ENCODE measurements around the gene GYPA.
"Not testable (repeated sequence)": the region's sequence is repeated elsewhere in the genome, so short reads cannot be mapped to it uniquely, and the experiment has no call there.

Gene GYPA

GRCh38 chr4:144128709-144129320 lies 11.7 kb downstream of the GYPA start:
- DNase-seq = not testable (repeated sequence)

GRCh38 chr4:144125109-144125508 lies 15.4 kb downstream of the GYPA start:
- DNase-seq = not testable (repeated sequence)

GRCh38 chr4:144123982-144124635 lies 16.4 kb downstream of the GYPA start:
- peak; percentile 2 for DNase-seq

- DNase-seq = not testable (repeated sequence)
These were observed 17.2 kb downstream of the GYPA start for GRCh38 chr4:144123269-144123668.

- DNase-seq = not testable (repeated sequence)
These were observed 20.8 kb downstream of the GYPA start for GRCh38 chr4:144119752-144120151.

- no peak for DNase-seq
These were observed 25.0 kb downstream of the GYPA start for GRCh38 chr4:144115519-144115918.

GRCh38 chr4:144113546-144113945 lies 27.0 kb downstream of the GYPA start:
- no peak for DNase-seq

- no peak for DNase-seq
These were observed 35.9 kb downstream of the GYPA start for GRCh38 chr4:144104509-144105130.

GRCh38 chr4:144097776-144098175 lies 42.7 kb downstream of the GYPA start:
- DNase-seq = not testable (repeated sequence)

GRCh38 chr4:144093995-144094394 lies 46.5 kb downstream of the GYPA start:
- not testable (repeated sequence) for DNase-seq

GRCh38 chr4:144091181-144091580 lies 49.3 kb downstream of the GYPA start:
- not testable (repeated sequence) for DNase-seq

- DNase-seq = no peak
These were observed 49.8 kb downstream of the GYPA start for GRCh38 chr4:144090744-144091143.

GRCh38 chr4:144082053-144082452 lies 58.5 kb downstream of the GYPA start:
- DNase-seq = not testable (repeated sequence)

GRCh38 chr4:144080135-144080534 lies 60.4 kb downstream of the GYPA start:
- not testable (repeated sequence) for DNase-seq

GRCh38 chr4:144078746-144079145 lies 61.8 kb downstream of the GYPA start:
- DNase-seq = not testable (repeated sequence)

GRCh38 chr4:144061556-144061955 lies 79.0 kb downstream of the GYPA start:
- DNase-seq = not testable (repeated sequence)

GRCh38 chr4:144060234-144060859 lies 80.2 kb downstream of the GYPA start:
- DNase-seq = not testable (repeated sequence)

Data from fibroblast of skin of right quadriceps (primary cell).